Middle frontal gyrus (tissue), 1 donor: ENCODE data around the gene LRRN2.

Experiments used
- DNase-seq: peaks from one replicate; pipeline ENCODE4 v3.0.0-alpha.2; 2015; ENCODE audit warnings: low spot score; ENCODE audit errors: extremely low spot score

The LRRN2 gene

GRCh38 chr1:204602871-204603542, 82.5 kb downstream of the LRRN2 start:
- DNase-seq = no peak

GRCh38 chr1:204602111-204602579, 83.4 kb downstream of the LRRN2 start:
- no peak for DNase-seq

GRCh38 chr1:204600968-204601367, 84.6 kb downstream of the LRRN2 start:
- DNase-seq = no peak

DNA sequence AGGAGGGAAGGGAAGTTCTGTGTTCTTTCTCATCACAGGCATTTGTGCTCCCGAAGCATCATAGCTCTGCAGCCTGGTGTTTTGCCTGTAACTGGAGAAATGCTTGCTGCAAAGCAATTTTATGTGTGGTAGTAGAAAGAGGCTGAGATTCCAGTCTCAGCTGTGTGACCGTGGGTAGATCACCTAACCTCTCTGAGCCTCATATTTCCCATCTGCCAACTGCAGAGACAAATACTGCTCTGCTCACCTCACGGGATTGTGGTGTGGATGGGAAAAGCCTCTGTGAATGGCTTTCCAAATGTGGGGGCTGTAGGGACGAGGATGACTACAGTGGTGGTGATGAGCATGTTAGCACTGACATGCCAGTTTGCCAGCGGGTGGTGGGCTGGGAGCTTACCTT, 85.3 kb downstream of the LRRN2 start:
- no peak for DNase-seq

GRCh38 chr1:204599596-204599995, 85.9 kb downstream of the LRRN2 start:
- DNase-seq = no peak

- no peak for DNase-seq
Measured at GRCh38 chr1:204599098-204599497, 86.4 kb downstream of the LRRN2 start.

GRCh38 chr1:204598319-204598969, 87.1 kb downstream of the LRRN2 start:
- no peak for DNase-seq

- DNase-seq = no peak
Measured at GRCh38 chr1:204592246-204592948, 93.1 kb downstream of the LRRN2 start.

- DNase-seq = no peak
Measured at GRCh38 chr1:204591473-204592090, 94.0 kb downstream of the LRRN2 start.

DNA sequence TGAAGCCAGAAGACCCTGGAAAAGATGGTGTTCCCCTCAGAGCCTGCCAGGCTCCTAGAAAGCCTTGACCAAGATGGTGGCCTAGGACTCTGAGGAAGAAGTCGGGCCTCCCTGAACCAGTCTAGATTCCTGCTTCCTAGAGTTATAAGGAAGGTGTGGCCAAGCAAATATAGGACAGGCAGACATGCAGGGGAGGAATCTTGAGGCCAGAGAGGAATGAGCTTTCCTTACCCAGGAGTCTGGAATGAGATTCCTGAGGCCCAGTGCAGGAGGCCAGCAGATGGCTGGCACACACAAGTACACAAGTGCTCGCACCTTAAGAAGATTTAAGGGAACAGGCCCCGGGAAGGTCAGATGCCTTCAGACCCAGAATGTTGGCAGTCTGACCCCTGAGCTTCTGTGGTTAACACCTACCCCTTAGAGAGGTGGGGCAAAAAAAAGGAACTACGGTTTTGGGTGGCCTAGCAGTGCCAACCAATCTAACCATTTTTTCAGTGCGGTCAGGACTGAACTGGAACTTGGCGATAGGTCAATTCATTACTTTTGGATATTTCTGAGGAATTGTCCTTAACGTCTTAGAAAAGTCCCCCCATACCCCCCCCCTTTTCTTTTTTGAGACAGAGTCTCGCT, 96.0 kb downstream of the LRRN2 start:
- no peak for DNase-seq

- DNase-seq = no peak
Measured at GRCh38 chr1:204588826-204589225, 96.7 kb downstream of the LRRN2 start.

DNA sequence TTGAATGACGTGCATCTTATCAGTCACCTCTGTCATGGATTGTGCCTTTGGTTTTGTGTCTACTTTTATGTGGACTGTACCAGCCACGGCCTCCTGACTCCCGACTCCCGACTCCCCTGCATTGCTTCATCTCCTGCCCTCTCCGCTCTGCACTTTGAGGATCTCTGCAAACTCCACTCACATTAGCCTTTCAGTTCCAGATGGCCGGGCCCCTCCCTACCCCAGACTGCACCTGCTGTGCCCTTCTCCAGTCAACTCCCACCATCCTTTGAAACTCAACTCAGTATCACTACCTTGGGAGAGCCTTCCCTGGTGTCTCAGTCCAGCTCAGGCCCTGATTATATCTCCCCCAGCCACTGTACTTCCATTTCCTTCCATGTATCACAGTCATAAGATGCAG, 97.9 kb downstream of the LRRN2 start:
- DNase-seq = no peak

DNA sequence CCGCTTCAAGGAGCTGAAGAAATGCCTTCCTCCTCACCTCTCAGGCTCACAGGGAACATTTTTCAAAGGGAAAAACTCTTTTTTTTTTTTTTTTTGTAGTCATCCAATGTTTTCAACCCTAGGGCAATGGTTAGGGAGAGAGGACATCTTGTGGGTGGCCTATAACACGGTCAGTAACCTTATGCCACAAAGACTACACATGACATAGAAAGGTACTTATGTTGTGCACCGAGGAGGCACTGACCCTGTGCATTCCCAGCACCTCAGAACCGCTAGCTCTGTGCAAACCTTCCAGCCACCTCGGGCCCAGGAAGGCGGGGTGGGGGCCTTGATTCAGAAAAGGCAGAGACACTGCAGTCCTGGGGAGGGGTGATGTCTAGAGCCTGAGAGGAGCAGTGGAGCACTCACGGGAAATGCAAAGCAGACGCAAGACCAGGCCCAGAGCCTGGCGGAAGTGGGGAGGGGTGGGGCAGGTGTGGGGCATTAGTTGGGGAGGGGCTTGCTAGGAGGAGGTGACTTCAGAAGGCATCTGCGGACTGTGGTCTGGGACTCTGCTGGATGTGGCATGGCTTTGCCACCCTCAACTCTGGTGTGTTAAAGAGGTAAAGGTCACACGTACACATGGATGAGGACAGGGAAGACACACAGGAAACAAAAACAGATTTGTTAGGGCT, 100.7 kb downstream of the LRRN2 start:
- no peak for DNase-seq

DNA sequence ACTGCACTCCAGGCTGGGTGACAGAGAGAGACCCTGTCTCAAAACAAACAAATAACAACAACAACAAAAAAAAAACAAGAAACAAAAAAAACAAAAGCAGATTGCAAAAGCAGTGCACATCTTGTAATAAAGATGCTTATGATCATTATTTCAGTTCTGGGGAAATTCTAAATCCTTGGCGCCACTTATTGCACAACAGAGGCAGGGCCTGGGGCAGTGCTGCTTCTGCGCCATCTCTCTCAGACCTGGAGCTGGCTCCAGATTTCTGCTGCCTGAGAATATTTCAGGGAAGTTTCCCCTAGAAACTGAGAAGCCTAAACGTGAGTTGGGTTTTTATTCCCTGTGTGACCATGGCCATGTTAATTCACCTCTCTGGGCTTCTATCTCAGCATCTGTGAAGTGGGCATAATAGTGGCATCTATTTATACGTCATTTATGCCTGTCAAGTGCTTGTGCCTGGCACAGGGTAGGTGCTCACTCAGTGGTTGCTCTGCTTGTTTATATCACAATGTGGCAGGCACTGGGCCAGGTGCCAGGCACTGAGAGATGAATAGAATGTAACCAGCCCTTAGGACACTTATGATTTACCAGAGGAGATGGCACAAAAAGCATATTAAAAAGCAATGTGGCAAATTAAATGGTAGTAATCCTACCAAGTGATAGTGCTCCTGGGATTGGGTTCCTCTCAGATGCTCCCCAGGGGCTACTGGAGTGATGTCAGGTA, 101.5 kb downstream of the LRRN2 start:
- DNase-seq = no peak

- no peak for DNase-seq
Measured at GRCh38 chr1:204581759-204582158, 103.8 kb downstream of the LRRN2 start.

DNA sequence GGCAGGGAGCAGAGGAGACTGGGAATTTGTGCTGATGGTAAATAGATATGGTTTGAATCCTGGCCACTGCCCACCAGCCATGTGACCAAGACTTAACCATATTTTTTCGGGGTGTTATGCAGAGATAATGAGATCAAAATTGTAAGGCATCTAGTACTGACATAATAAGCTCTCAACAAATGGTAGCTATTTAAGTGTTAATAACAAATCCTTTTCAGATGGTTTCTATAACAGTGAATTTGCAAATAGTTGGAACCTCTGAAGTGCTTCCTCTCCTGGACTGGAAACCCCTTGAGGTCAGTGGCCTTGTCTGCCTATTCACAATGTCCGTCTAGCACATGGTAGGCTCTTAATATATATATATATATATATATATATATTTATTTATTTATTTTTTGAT, 104.7 kb downstream of the LRRN2 start:
- no peak for DNase-seq

- no peak for DNase-seq
Measured at GRCh38 chr1:204579681-204580080, 105.9 kb downstream of the LRRN2 start.

- DNase-seq = no peak
Measured at GRCh38 chr1:204578867-204579664, 106.5 kb downstream of the LRRN2 start.

GRCh38 chr1:204577794-204578478, 107.6 kb downstream of the LRRN2 start:
- no peak for DNase-seq
